Measurements from ENCODE around the gene CBX4.

Gene CBX4

GRCh38 chr17:79862771-79863440 lies 23.7 kb upstream of the CBX4 start:
- peaks cover 3% of the 10 kb centered on the region for H3K27me3 ChIP-seq (replicated peaks; ENCODE audit: control insufficient read depth, insufficient read depth, low read length)
- H3K4me3 ChIP-seq (replicated peaks; ENCODE audit: low read depth, low read length) = no peak overlapping the region
- DNase-seq (ENCODE audit: extremely low read depth, insufficient read length) = no peak
- TF ChIP-seq, protein P1, sequence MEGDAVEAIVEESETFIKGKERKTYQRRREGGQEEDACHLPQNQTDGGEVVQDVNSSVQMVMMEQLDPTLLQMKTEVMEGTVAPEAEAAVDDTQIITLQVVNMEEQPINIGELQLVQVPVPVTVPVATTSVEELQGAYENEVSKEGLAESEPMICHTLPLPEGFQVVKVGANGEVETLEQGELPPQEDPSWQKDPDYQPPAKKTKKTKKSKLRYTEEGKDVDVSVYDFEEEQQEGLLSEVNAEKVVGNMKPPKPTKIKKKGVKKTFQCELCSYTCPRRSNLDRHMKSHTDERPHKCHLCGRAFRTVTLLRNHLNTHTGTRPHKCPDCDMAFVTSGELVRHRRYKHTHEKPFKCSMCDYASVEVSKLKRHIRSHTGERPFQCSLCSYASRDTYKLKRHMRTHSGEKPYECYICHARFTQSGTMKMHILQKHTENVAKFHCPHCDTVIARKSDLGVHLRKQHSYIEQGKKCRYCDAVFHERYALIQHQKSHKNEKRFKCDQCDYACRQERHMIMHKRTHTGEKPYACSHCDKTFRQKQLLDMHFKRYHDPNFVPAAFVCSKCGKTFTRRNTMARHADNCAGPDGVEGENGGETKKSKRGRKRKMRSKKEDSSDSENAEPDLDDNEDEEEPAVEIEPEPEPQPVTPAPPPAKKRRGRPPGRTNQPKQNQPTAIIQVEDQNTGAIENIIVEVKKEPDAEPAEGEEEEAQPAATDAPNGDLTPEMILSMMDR (IDR thresholded peaks at IDR 0.05; ENCODE audit: insufficient read depth, low read length, poor library complexity, severe bottlenecking) = no peak
- no peaks in the 10 kb centered on the region for H3K36me3 ChIP-seq (ENCODE audit: control insufficient read depth, insufficient read depth, low read length)

DNA sequence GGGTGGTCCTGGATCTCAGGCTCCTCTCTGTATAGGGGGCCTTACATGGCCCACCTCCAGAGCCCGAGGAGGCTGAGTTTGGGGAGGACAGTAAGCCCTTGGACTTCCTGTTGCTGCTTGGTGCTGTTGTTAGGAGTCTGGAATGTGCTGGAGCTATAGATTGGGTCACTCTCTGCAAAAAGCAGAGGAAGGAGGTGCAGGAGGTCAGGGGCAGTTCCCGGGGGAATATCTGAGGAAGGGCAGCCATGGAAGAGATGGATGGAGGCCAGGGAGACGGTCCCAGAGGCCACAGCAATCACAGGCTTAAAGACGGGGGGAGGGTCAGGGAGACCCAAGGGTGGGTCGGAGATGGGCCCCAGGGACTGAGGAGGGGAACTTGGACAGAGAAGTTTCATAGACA lies 23.0 kb upstream of the CBX4 start:
- Histone ChIP-seq H3K36me3 (ENCODE audit: control insufficient read depth, insufficient read depth, low read length) (no peaks in the 10 kb centered on the region), H3K4me3 (replicated peaks; ENCODE audit: low read depth, low read length) (no peak overlapping the region), H3K27me3 (replicated peaks; ENCODE audit: control insufficient read depth, insufficient read depth, low read length) (peaks cover 3% of the 10 kb centered on the region)
- DNase-seq (ENCODE audit: extremely low read depth, insufficient read length) = no peak
- TF ChIP-seq, protein P1 (IDR thresholded peaks at IDR 0.05; ENCODE audit: insufficient read depth, low read length, poor library complexity, severe bottlenecking) = no peak

- DNase-seq (ENCODE audit: extremely low read depth, insufficient read length) = no peak
- TF ChIP-seq, protein P1 (IDR thresholded peaks at IDR 0.05; ENCODE audit: insufficient read depth, low read length, poor library complexity, severe bottlenecking) = no peak
- H3K36me3 ChIP-seq (ENCODE audit: control insufficient read depth, insufficient read depth, low read length) = no peaks in the 10 kb centered on the region
- H3K4me3 ChIP-seq (replicated peaks; ENCODE audit: low read depth, low read length) = no peak overlapping the region
- H3K27me3 ChIP-seq (replicated peaks; ENCODE audit: control insufficient read depth, insufficient read depth, low read length) = peaks cover 3% of the 10 kb centered on the region
These were observed 22.4 kb upstream of the CBX4 start for GRCh38 chr17:79861413-79862216.

- Histone ChIP-seq H3K4me3 (replicated peaks; ENCODE audit: low read depth, low read length) (no peak overlapping the region), H3K27me3 (replicated peaks; ENCODE audit: control insufficient read depth, insufficient read depth, low read length) (peaks cover 3% of the 10 kb centered on the region), H3K36me3 (ENCODE audit: control insufficient read depth, insufficient read depth, low read length) (no peaks in the 10 kb centered on the region)
- TF ChIP-seq, protein P1 (IDR thresholded peaks at IDR 0.05; ENCODE audit: insufficient read depth, low read length, poor library complexity, severe bottlenecking) = no peak
- DNase-seq (ENCODE audit: extremely low read depth, insufficient read length) = no peak
These were observed 20.7 kb upstream of the CBX4 start for GRCh38 chr17:79859676-79860615.

GRCh38 chr17:79857095-79857494 lies 17.9 kb upstream of the CBX4 start:
- no peak for DNase-seq (ENCODE audit: extremely low read depth, insufficient read length)
- peaks cover 3% of the 10 kb centered on the region; the same call in 1 of the 2 replicates for H3K27me3 ChIP-seq (replicated peaks; ENCODE audit: control insufficient read depth, insufficient read depth, low read length)
- no peaks in the 10 kb centered on the region for H3K36me3 ChIP-seq (ENCODE audit: control insufficient read depth, insufficient read depth, low read length)
- TF ChIP-seq, protein P1 (IDR thresholded peaks at IDR 0.05; ENCODE audit: insufficient read depth, low read length, poor library complexity, severe bottlenecking) = no peak
- no peak overlapping the region for H3K4me3 ChIP-seq (replicated peaks; ENCODE audit: low read depth, low read length)
